Gastrocnemius medialis (tissue), 4 donors: Measurements from ENCODE around the gene GPAT3.

Experiments
- CTCF ChIP-seq, 5 experiments: fragments of 450-650 bp in 3 of 5; fragments of 200-600 bp in 2 of 5; sonication (generic) in 2 of 5; IDR thresholded peaks in 4 of 5; conservative IDR thresholded peaks in 1 of 5; 1 replicate in 4 of 5; 2 replicates in 1 of 5; pipeline ENCODE4 v1.5.1; 2016 to 2019; ENCODE audit warnings: antibody characterized with exemption in 5 of 5, mild to moderate bottlenecking in 3 of 5, moderate library complexity in 3 of 5
- POLR2A ChIP-seq, 2 donors: fragments of 450-650 bp; IDR thresholded peaks; one replicate each; pipeline ENCODE4 v1.6.1; 2017; ENCODE audit warnings: antibody characterized with exemption in 2 of 2, mild to moderate bottlenecking in 2 of 2, moderate library complexity in 2 of 2

DNA sequence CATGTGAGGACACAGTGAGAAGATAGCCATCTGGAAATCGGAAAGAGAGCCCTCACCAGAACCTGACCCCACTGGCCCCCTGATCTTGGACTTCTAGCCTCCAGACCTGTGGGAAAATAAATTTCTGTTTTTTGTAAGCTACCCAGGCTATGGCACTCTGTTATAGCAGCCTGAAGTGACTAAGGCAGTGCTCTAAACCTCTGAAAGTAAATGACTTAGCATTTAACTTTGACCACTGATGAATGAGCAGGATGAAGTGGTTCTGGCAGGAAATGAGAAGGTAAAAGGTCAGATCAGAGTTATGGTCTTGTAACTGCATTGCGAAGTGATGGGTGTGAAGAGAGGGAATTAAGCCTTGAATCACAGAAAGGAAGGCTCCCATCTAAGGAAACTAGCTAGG lies 17.0 kb downstream of the GPAT3 start:
- no peak for TF ChIP-seq POLR2A (IDR thresholded peaks at IDR 0.05)
- no peak for TF ChIP-seq CTCF (IDR thresholded peaks at IDR 0.05 in 4 of 5, conservative IDR thresholded peaks at IDR 0.05 in 1 of 5)
